GM19025 (cell line): ENCODE results near the gene U2AF1L4.

Experiments used
- ATAC-seq: cut with Tn5 transposase; IDR thresholded peaks from one replicate; pipeline ENCODE4 v1.9.1; 2021; ENCODE audit warnings: mild to moderate bottlenecking, low read depth, moderate library complexity; ENCODE audit not compliant: unreplicated experiment

Gene U2AF1L4

GRCh38 chr19:35759697-35760096, 14.5 kb upstream of the U2AF1L4 start:
- no peak for ATAC-seq

GRCh38 chr19:35757749-35758608, 12.8 kb upstream of the U2AF1L4 start, which contains the start of gene PROSER3:
PROSER3 (plus strand) TSS chr19:35758176; CDS start chr19:35758216, 40 bp downstream.
- ATAC-seq, result peak; percentile 93

GRCh38 chr19:35757231-35757748, 12.1 kb upstream of the U2AF1L4 start:
- ATAC-seq, result no peak

- no peak for ATAC-seq
Measured at GRCh38 chr19:35756377-35757230, 11.4 kb upstream of the U2AF1L4 start, which contains the start of gene HSPB6. HSPB6 (minus strand) TSS chr19:35757029; CDS start chr19:35757008, 21 bp downstream.

- no peak for ATAC-seq
Measured at GRCh38 chr19:35755550-35756376, 10.5 kb upstream of the U2AF1L4 start.

GRCh38 chr19:35755131-35755549, 9.9 kb upstream of the U2AF1L4 start:
- no peak for ATAC-seq

GRCh38 chr19:35754370-35755130, 9.3 kb upstream of the U2AF1L4 start:
- no peak for ATAC-seq

GRCh38 chr19:35753634-35754369, 8.6 kb upstream of the U2AF1L4 start:
- ATAC-seq, result no peak

- ATAC-seq, result no peak
Measured at GRCh38 chr19:35752746-35753350, 7.6 kb upstream of the U2AF1L4 start.

GRCh38 chr19:35751839-35752745, 6.9 kb upstream of the U2AF1L4 start:
- no peak for ATAC-seq

- ATAC-seq, result no peak
Measured at GRCh38 chr19:35750167-35750566, 4.9 kb upstream of the U2AF1L4 start.

- peak; percentile 72 for ATAC-seq
Measured at GRCh38 chr19:35748106-35749020, 3.1 kb upstream of the U2AF1L4 start, which contains the start of gene LIN37. LIN37 (plus strand) TSS chr19:35748576; CDS start chr19:35748725, 149 bp downstream.

GRCh38 chr19:35746531-35746930, 1.3 kb upstream of the U2AF1L4 start:
- ATAC-seq, result no peak

- no peak for ATAC-seq
Measured at GRCh38 chr19:35746087-35746462, 857 bp upstream of the U2AF1L4 start.

GRCh38 chr19:35744430-35745327, 539 bp downstream of the U2AF1L4 start:
- ATAC-seq, result no peak
